H9 (cell line): ENCODE measurements around the gene BHLHA15. TPM values are rescaled to one million over a fixed set of nuclear protein-coding genes. Genes with fewer than 3 reads are reported as not detected.

Source experiments
- DNase-seq: peaks from one replicate; pipeline ENCODE4 v3.0.0-alpha.2; 2017
- H2AFZ ChIP-seq: one replicate; pipeline ENCODE4 v1.6.1; 2013; ENCODE audit warnings: mild to moderate bottlenecking, low read length, control low read depth, moderate library complexity
- H2AK5ac ChIP-seq: 2 replicates; pipeline ENCODE4 v1.6.1; 2013; ENCODE audit warnings: low read length, control low read depth, mixed read lengths; ENCODE audit not compliant: insufficient read length
- H2BK120ac ChIP-seq: one replicate; pipeline ENCODE4 v1.6.1; 2013; ENCODE audit warnings: low read depth, mild to moderate bottlenecking, low read length, control low read depth, inconsistent platforms; ENCODE audit not compliant: poor library complexity, severe bottlenecking
- H2BK12ac ChIP-seq: 2 replicates; pipeline ENCODE4 v1.6.1; 2013; ENCODE audit warnings: low read length, control low read depth, mixed read lengths, low read depth; ENCODE audit not compliant: insufficient read length
- H2BK15ac ChIP-seq: 2 replicates; pipeline ENCODE4 v1.6.1; 2013; ENCODE audit warnings: low read depth, low read length, control low read depth
- H2BK20ac ChIP-seq: one replicate; pipeline ENCODE4 v1.6.1; 2013; ENCODE audit warnings: low read depth, mild to moderate bottlenecking, low read length, control low read depth, inconsistent platforms; ENCODE audit not compliant: poor library complexity, severe bottlenecking
- H2BK5ac ChIP-seq: 2 replicates; pipeline ENCODE4 v1.6.1; 2013; ENCODE audit warnings: low read length, control low read depth, mixed read lengths; ENCODE audit not compliant: insufficient read length
- H3K14ac ChIP-seq: 2 replicates; pipeline ENCODE4 v1.6.1; 2013; ENCODE audit warnings: low read length, control low read depth; ENCODE audit not compliant: insufficient read depth
- H3K18ac ChIP-seq: 2 replicates; pipeline ENCODE4 v1.6.1; 2013; ENCODE audit warnings: low read depth, mild to moderate bottlenecking, mixed read lengths, low read length, control low read depth; ENCODE audit not compliant: insufficient read length
- H3K23ac ChIP-seq: 2 replicates; pipeline ENCODE4 v1.6.1; 2013; ENCODE audit warnings: low read length, control low read depth, mixed read lengths, low read depth; ENCODE audit not compliant: insufficient read length
- H3K23me2 ChIP-seq: 2 replicates; pipeline ENCODE4 v1.6.1; 2013; ENCODE audit warnings: low read depth, mild to moderate bottlenecking, mixed read lengths, low read length, control low read depth; ENCODE audit not compliant: insufficient read length, poor library complexity, severe bottlenecking
- H3K27ac ChIP-seq: 2 replicates; pipeline ENCODE4 v1.5.1; 2013; ENCODE audit warnings: low read length, control low read depth, mixed read lengths, low read depth; ENCODE audit not compliant: insufficient read length
- H3K27me3 ChIP-seq: 2 replicates; pipeline ENCODE4 v1.6.1; 2013; ENCODE audit warnings: low read length, control low read depth, inconsistent platforms; ENCODE audit not compliant: insufficient read depth
- H3K4ac ChIP-seq: 2 replicates; pipeline ENCODE4 v1.6.1; 2013; ENCODE audit warnings: low read depth, mild to moderate bottlenecking, control low read depth, inconsistent platforms, low read length, moderate library complexity
- H3K4me1 ChIP-seq: 2 replicates; pipeline ENCODE4 v1.6.1; 2013; ENCODE audit warnings: low read length, control low read depth, inconsistent platforms; ENCODE audit not compliant: insufficient read depth
- H3K4me2 ChIP-seq: 2 replicates; pipeline ENCODE4 v1.6.1; 2013; ENCODE audit warnings: low read length, control low read depth, mixed read lengths; ENCODE audit not compliant: insufficient read length, insufficient read depth
- H3K56ac ChIP-seq: 2 replicates; pipeline ENCODE4 v1.6.1; 2013; ENCODE audit warnings: low read depth, mild to moderate bottlenecking, mixed read lengths, low read length, control low read depth; ENCODE audit not compliant: insufficient read length
- H3K79me1 ChIP-seq: 2 replicates; pipeline ENCODE4 v1.6.1; 2013; ENCODE audit warnings: low read depth, mild to moderate bottlenecking, moderate library complexity, low read length, control low read depth, inconsistent platforms; ENCODE audit not compliant: insufficient read depth, poor library complexity, severe bottlenecking
- H3K79me2 ChIP-seq: 2 replicates; pipeline ENCODE4 v1.6.1; 2013; ENCODE audit warnings: low read length, control low read depth, inconsistent platforms; ENCODE audit not compliant: insufficient read depth
- H3K9ac ChIP-seq: 2 replicates; pipeline ENCODE4 v1.6.1; 2013; ENCODE audit warnings: low read length, control low read depth, mixed read lengths; ENCODE audit not compliant: insufficient read length; ENCODE audit errors: extremely low read depth
- H3K9me3 ChIP-seq: one replicate; pipeline ENCODE4 v1.6.1; 2013; ENCODE audit warnings: low read depth, low read length, inconsistent platforms; ENCODE audit not compliant: control insufficient read depth
- H3T11ph ChIP-seq: one replicate; pipeline ENCODE4 v1.6.1; 2013; ENCODE audit warnings: mild to moderate bottlenecking, low read length, control low read depth, inconsistent platforms
- H4K20me1 ChIP-seq: one replicate; pipeline ENCODE4 v1.6.1; 2013; ENCODE audit not compliant: control insufficient read depth, insufficient read length, insufficient read depth
- H4K5ac ChIP-seq: 2 replicates; pipeline ENCODE4 v1.6.1; 2013; ENCODE audit warnings: low read depth, mild to moderate bottlenecking, mixed read lengths, low read length, control low read depth; ENCODE audit not compliant: insufficient read length
- H4K8ac ChIP-seq: replicated peaks from 2 replicates; pipeline ENCODE4 v1.6.1; 2013; ENCODE audit warnings: low read length, control low read depth, mixed read lengths, low read depth; ENCODE audit not compliant: insufficient read length
- H4K91ac ChIP-seq: 2 replicates; pipeline ENCODE4 v1.6.1; 2013; ENCODE audit warnings: low read depth, mild to moderate bottlenecking, moderate library complexity, mixed read lengths, low read length, control low read depth; ENCODE audit not compliant: insufficient read length
- H3K27ac Mint-ChIP-seq, 3 experiments: 2 replicates in 2 of 3; 3 replicates in 1 of 3; pipeline ENCODE4 v1.8.0; 2020 to 2021; ENCODE audit warnings: mixed read lengths in 3 of 3, mild to moderate bottlenecking in 1 of 3, moderate library complexity in 1 of 3
- H3K27me3 Mint-ChIP-seq: 2 replicates; pipeline ENCODE4 v1.8.0; 2021; ENCODE audit warnings: low read depth, mild to moderate bottlenecking, moderate library complexity, mixed read lengths
- H3K36me3 Mint-ChIP-seq, 3 experiments: 2 replicates in 2 of 3; 3 replicates in 1 of 3; pipeline ENCODE4 v1.8.0; 2020 to 2021; ENCODE audit warnings: low read depth in 3 of 3, mixed read lengths in 3 of 3; ENCODE audit not compliant: insufficient read depth in 1 of 3
- H3K4me1 Mint-ChIP-seq, 2 experiments: 2 replicates each; pipeline ENCODE4 v1.8.0; 2020; ENCODE audit warnings: mixed read lengths in 2 of 2
- H3K4me3 Mint-ChIP-seq, 2 experiments: 2 replicates in 1 of 2; 3 replicates in 1 of 2; pipeline ENCODE4 v1.8.0; 2020 to 2021; ENCODE audit warnings: mild to moderate bottlenecking in 2 of 2, mixed read lengths in 2 of 2, moderate library complexity in 1 of 2
- H3K9me3 Mint-ChIP-seq, 2 experiments: 2 replicates in 1 of 2; 3 replicates in 1 of 2; pipeline ENCODE4 v1.8.0; 2020; ENCODE audit warnings: mild to moderate bottlenecking in 2 of 2, mixed read lengths in 2 of 2, moderate library complexity in 1 of 2
- CTCF ChIP-seq: fragments of 200-600 bp; sonication (generic); conservative IDR thresholded peaks from 3 replicates; pipeline ENCODE4 v1.8.0; 2021; ENCODE audit warnings: antibody characterized with exemption, mild to moderate bottlenecking
- WGBS: extraction: QIAGEN DNeasy Blood & Tissue Kit; methylation state at CpG from one replicate; pipeline ENCODE4 v1.1.7; 2013; ENCODE audit warnings: missing lambda C conversion rate, low lambda C conversion rate, mixed read lengths; ENCODE audit not compliant: insufficient read length; ENCODE audit errors: extremely low coverage; 5-methylcytosine and 5-hydroxymethylcytosine counted together
- total RNA-seq: library from RNA; stranded (reverse); gene quantifications from 2 replicates; pipeline ENCODE4 v1.2.1, GENCODE V29; 2021

Gene BHLHA15
- total RNA-seq, 1 experiment from 2014 or later: 1.4 TPM

DNA sequence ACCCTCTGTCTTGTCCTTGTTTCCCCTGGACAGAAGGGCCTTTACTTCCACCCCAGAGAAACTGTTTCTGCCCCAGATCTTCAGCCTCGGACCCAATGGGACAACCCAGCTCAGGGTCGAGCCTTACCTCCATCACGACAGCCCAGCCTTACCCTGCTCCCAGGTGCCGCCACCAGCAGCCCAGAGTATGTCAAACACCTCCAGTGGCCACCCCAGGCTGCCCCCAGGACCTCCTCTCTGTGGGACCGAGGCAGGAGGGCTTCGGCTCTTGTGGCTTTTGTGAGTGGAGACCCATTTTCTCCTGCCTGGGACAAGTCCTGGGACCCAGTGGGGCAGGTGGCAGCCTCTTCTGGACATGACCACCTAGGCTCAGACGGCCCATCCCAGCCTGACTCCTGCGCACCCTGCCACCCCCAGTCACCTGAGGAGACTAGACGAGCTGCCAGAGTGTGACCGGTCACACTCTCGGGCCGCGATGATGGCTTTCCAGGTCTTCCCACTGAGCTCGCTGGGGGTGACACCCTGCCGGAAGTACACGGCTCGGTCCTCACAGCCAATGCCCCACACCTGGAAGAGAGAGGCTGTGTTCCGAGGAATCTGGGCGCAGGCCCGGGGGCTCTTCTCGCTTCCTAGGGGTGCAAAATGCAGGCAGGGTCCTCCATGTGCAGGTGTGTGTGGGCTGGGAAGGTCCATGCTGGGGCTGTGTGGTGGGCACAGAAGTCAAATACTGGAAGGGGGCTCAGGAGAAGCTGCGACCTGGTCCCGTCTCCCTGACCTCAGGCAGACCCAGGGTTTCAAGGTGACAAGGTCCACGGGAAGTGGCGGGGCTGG, 25.3 kb downstream of the BHLHA15 start:
- no peaks in the 10 kb centered on the region for H3K79me2 ChIP-seq
- DNase-seq: no peak
- no peak for TF ChIP-seq CTCF
- Mint-ChIP-seq H3K27me3 (no peaks in the 10 kb centered on the region), H3K36me3 (peaks cover 0 to 3% (median 2%) of the 10 kb centered on the region in 3 experiments; a peak in 1 of 7 replicates), H3K9me3 (no peaks in the 10 kb centered on the region), H3K27ac (peak overlapping the region in 1 of 3 experiments; percentile 53; a peak in 1 of 7 replicates), H3K4me1 (peaks cover 0 to 4% of the 10 kb centered on the region in 2 experiments; a peak in 3 of 4 replicates), H3K4me3 (no peak overlapping the region; a peak in 1 of 5 replicates)
- no peak overlapping the region for H3K56ac ChIP-seq
- no peak overlapping the region for H2AFZ ChIP-seq
- H4K20me1 ChIP-seq: no peaks in the 10 kb centered on the region
- H3K23me2 ChIP-seq: peaks cover 2% of the 10 kb centered on the region
- H2BK20ac ChIP-seq: no peak overlapping the region
- H2BK120ac ChIP-seq: no peak overlapping the region
- H3T11ph ChIP-seq: no peak overlapping the region
- H3K79me1 ChIP-seq: no peaks in the 10 kb centered on the region
- no CpG with 5 or more reads among the region's 25 CpGs for WGBS
- H3K4me2 ChIP-seq: no peak overlapping the region
- H3K23ac ChIP-seq: no peak overlapping the region
- no peaks in the 10 kb centered on the region for H3K4me1 ChIP-seq
- H2BK12ac ChIP-seq: no peak overlapping the region
- no peaks in the 10 kb centered on the region for H3K27me3 ChIP-seq
- no peak overlapping the region for H2BK15ac ChIP-seq
- H2BK5ac ChIP-seq: no peak overlapping the region
- no peak overlapping the region for H3K18ac ChIP-seq
- no peaks in the 10 kb centered on the region for H3K9me3 ChIP-seq
- H4K5ac ChIP-seq: no peak overlapping the region
- no peak overlapping the region for H3K9ac ChIP-seq
- H3K27ac ChIP-seq: no peak overlapping the region
- no peak overlapping the region for H4K91ac ChIP-seq
- H4K8ac ChIP-seq: no peak overlapping the region
- H3K4ac ChIP-seq: no peak overlapping the region
- H2AK5ac ChIP-seq: no peak overlapping the region
- H3K14ac ChIP-seq: no peak overlapping the region
